HL-60 (cell line): ENCODE data around the gene HS1BP3.

Source experiments
- DNase-seq, 2 experiments: peaks; one replicate each; pipeline ENCODE4 v3.0.0-alpha.2; 2010 to 2020; ENCODE audit warnings: low read depth in 1 of 2, low spot score in 1 of 2
- H3K27ac ChIP-seq: fragments of 250-450 bp; sonication (Bioruptor Pico); replicated peaks from 2 replicates; pipeline ENCODE4 v1.5.1; 2020; ENCODE audit warnings: mild to moderate bottlenecking, moderate library complexity
- H3K27me3 ChIP-seq: fragments of 250-450 bp; sonication (Bioruptor Pico); 2 replicates; pipeline ENCODE4 v1.5.1; 2021; ENCODE audit warnings: mild to moderate bottlenecking, moderate library complexity; ENCODE audit not compliant: insufficient read depth, poor library complexity, severe bottlenecking
- H3K4me3 ChIP-seq: replicated peaks from 2 replicates; pipeline ENCODE4 v1.5.1; 2011; ENCODE audit warnings: mild to moderate bottlenecking, control low read depth, low read length; ENCODE audit not compliant: insufficient read depth
- CTCF ChIP-seq: IDR thresholded peaks from one replicate; pipeline ENCODE4 v1.5.1; 2011; ENCODE audit warnings: low read length, control low read depth, inconsistent platforms; ENCODE audit not compliant: insufficient read depth
- GABPA ChIP-seq: IDR thresholded peaks from 2 replicates; pipeline ENCODE4 v1.6.1; 2012; ENCODE audit warnings: low read depth
- POLR2AphosphoS5 ChIP-seq: IDR thresholded peaks from 2 replicates; pipeline ENCODE4 v1.6.1; 2012; ENCODE audit warnings: low read depth
- REST ChIP-seq: IDR thresholded peaks from 2 replicates; pipeline ENCODE4 v1.6.1; 2012; ENCODE audit warnings: low read depth; ENCODE audit not compliant: insufficient replicate concordance
- SPI1 ChIP-seq: IDR thresholded peaks from 2 replicates; pipeline ENCODE4 v1.6.1; 2012; ENCODE audit warnings: low read depth, mild to moderate bottlenecking, borderline replicate concordance

HS1BP3 gene

GRCh38 chr2:20629181-20629580, 21.7 kb downstream of the HS1BP3 start:
- TF ChIP-seq GABPA (no peak), POLR2AphosphoS5 (no peak), REST (no peak), SPI1 (no peak), CTCF (no peak)
- no peak overlapping the region for H3K27ac ChIP-seq

GRCh38 chr2:20627712-20628380, 23.1 kb downstream of the HS1BP3 start:
- Histone ChIP-seq H3K27ac (no peak overlapping the region), H3K27me3 (no peaks in the 10 kb centered on the region), H3K4me3 (no peak overlapping the region)
- no peak for DNase-seq
- TF ChIP-seq GABPA: no peak

More at GRCh38 chr2:20629181-20629580, 21.7 kb downstream of the HS1BP3 start:
- Histone ChIP-seq H3K27me3 (no peaks in the 10 kb centered on the region), H3K4me3 (no peak overlapping the region)
- DNase-seq: no peak

GRCh38 chr2:20626698-20627513, 24.0 kb downstream of the HS1BP3 start:
- Histone ChIP-seq H3K4me3 (no peak overlapping the region), H3K27me3 (no peaks in the 10 kb centered on the region), H3K27ac (no peak overlapping the region)
- DNase-seq: no peak
- TF ChIP-seq SPI1: no peak
- no peak for TF ChIP-seq CTCF
- TF ChIP-seq POLR2AphosphoS5: no peak

GRCh38 chr2:20626392-20626697, 24.6 kb downstream of the HS1BP3 start:
- H3K4me3 ChIP-seq: no peak overlapping the region
- no peak for DNase-seq
- H3K27me3 ChIP-seq: no peaks in the 10 kb centered on the region
- no peak overlapping the region for H3K27ac ChIP-seq
- TF ChIP-seq SPI1 (no peak), POLR2AphosphoS5 (no peak), GABPA (no peak), CTCF (no peak), REST (no peak)
